Measurements from ENCODE around the gene GRID1.
"Not testable (repeated sequence)": the region's sequence is repeated elsewhere in the genome, so short reads cannot be mapped to it uniquely, and the experiment has no call there.

Gene GRID1

GRCh38 chr10:86033581-86033980, 333.0 kb downstream of the GRID1 start:
- Histone ChIP-seq H3K27ac (no peak overlapping the region), H3K27me3 (no peaks in the 10 kb centered on the region), H3K4me1 (ENCODE audit: control insufficient read depth in 1 of 2, insufficient read depth in 1 of 2, low read depth in 1 of 2, low read length in 1 of 2) (no peaks in the 10 kb centered on the region), H3K4me3 (ENCODE audit: low read depth in 1 of 2, low read length in 1 of 2) (no peak overlapping the region), H3K36me3 (no peaks in the 10 kb centered on the region), H3K9me3 (no peaks in the 10 kb centered on the region)
- no peak for TF ChIP-seq CTCF (IDR thresholded peaks at IDR 0.05)

DNA sequence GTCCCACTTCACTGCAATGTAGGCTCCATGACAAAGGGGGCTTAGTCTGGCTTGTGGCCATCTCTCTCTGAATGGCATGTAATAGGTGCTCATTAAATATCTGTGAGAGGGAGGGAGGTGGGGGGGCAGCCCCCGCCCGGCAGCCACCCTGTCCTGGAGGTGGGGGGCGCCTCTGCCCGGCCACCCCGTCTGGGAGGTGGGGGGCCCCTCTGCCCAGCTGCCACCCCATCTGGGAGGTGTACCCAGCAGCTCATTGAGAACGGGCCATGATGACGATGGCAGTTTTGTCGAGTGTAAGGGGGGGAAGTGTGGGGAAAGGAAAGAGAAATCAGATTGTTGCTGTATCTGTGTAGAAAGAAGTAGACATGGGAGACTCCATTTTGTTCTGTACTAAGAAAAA, 334.5 kb downstream of the GRID1 start:
- H3K27me3 ChIP-seq; H3K27ac ChIP-seq; H3K9me3 ChIP-seq; H3K36me3 ChIP-seq; H3K4me3 ChIP-seq (ENCODE audit: low read depth in 1 of 2, low read length in 1 of 2); H3K4me1 ChIP-seq (ENCODE audit: control insufficient read depth in 1 of 2, insufficient read depth in 1 of 2, low read depth in 1 of 2, low read length in 1 of 2): not testable (repeated sequence)

DNA sequence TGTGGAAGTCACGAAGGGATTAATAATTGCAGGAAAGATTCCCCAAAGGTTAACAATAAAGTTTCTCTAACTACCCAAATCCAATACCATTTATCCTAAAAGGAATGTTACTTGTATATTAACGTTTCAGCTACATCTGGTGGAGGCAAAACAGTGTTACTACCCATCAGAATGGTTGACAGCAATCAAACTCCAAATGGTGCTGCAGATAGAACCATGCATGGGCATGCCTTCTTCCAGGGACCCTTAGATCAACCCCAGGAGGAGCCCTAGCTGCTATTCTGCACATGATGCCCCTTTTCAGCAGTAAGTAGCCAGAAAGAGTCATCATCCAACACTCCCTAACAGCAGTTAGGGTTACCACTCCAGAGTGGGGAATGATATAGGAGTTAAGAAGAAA, 336.3 kb downstream of the GRID1 start:
- Histone ChIP-seq H3K4me3 (ENCODE audit: low read depth in 1 of 2, low read length in 1 of 2) (no peak overlapping the region), H3K27ac (no peak overlapping the region)

DNA sequence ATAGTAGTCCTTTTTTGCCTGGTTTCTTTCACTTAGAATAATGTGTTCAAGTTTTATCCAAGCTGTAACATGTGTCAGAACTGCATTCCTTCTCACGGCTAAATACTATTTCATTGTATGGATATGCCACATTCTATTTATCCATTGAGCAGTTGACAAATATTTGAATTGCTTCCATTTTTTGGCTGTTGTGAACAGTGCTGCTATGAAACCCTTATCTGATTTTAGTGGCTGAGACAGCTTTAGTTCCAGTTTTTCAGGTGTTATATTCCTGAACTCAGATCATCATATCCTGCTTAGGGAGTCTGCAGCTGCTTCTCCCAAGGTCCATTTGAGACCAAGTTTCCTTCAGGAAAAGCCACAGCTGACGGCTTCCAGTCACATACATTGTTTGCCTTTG, 339.2 kb downstream of the GRID1 start:
- H3K36me3 ChIP-seq = no peaks in the 10 kb centered on the region
- no peak for TF ChIP-seq CTCF (IDR thresholded peaks at IDR 0.05)
- H3K4me1 ChIP-seq (ENCODE audit: control insufficient read depth in 1 of 2, insufficient read depth in 1 of 2, low read depth in 1 of 2, low read length in 1 of 2) = no peaks in the 10 kb centered on the region
- H3K27me3 ChIP-seq = no peaks in the 10 kb centered on the region
- H3K27ac ChIP-seq = no peak overlapping the region
- H3K9me3 ChIP-seq = no peaks in the 10 kb centered on the region
- no peak overlapping the region for H3K4me3 ChIP-seq (ENCODE audit: low read depth in 1 of 2, low read length in 1 of 2)

More for the DNA sequence above, 336.3 kb downstream of the GRID1 start:
- no peaks in the 10 kb centered on the region for H3K27me3 ChIP-seq
- TF ChIP-seq CTCF (IDR thresholded peaks at IDR 0.05) = no peak
- no peaks in the 10 kb centered on the region for H3K36me3 ChIP-seq
- H3K9me3 ChIP-seq = no peaks in the 10 kb centered on the region
- H3K4me1 ChIP-seq (ENCODE audit: control insufficient read depth in 1 of 2, insufficient read depth in 1 of 2, low read depth in 1 of 2, low read length in 1 of 2) = no peaks in the 10 kb centered on the region

- H3K4me3 ChIP-seq (ENCODE audit: low read depth in 1 of 2, low read length in 1 of 2) = no peak overlapping the region
- no peak for TF ChIP-seq CTCF (IDR thresholded peaks at IDR 0.05)
- no peaks in the 10 kb centered on the region for H3K4me1 ChIP-seq (ENCODE audit: control insufficient read depth in 1 of 2, insufficient read depth in 1 of 2, low read depth in 1 of 2, low read length in 1 of 2)
- no peaks in the 10 kb centered on the region for H3K36me3 ChIP-seq
- H3K9me3 ChIP-seq = no peaks in the 10 kb centered on the region
- no peaks in the 10 kb centered on the region for H3K27me3 ChIP-seq
- no peak overlapping the region for H3K27ac ChIP-seq
Measured at GRCh38 chr10:86025509-86025908, 341.1 kb downstream of the GRID1 start.

DNA sequence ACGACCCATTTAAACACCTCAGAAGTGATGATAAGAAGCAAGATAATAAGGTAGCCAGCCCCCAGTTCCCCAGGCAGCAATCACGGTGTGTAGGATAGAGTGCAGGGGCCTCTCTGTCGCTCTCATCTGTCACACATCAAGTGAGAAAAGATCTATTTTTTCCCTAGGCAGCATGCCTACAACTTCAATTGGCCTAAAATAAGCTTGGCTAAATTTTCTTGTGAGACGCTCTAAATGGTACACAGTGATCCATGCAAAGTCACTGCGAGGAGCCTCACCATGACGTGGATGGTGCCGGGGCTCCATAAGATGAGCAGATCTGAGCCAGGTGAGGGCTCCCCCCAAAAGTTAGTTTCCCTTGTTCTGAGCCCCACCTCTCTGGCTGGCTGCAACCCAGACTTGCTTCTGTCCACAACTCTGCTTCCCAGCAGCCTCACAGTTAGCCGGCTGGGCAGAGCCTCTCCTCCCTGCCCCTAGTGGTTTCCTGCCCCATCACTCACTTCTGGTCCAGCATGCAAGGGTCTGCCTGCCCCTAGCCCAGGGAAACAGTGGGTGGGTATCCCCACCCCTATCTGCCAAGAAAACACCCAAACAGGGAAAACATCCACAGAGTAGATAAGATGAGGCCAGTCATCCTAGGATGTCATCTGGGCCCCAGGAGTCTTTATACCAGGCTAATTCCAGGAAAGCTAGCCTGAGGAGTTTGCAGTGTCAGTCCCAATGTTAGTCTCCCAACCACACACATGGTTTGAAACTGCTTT, 342.1 kb downstream of the GRID1 start:
- Histone ChIP-seq H3K4me1 (ENCODE audit: control insufficient read depth in 1 of 2, insufficient read depth in 1 of 2, low read depth in 1 of 2, low read length in 1 of 2) (no peaks in the 10 kb centered on the region), H3K27ac (no peak overlapping the region), H3K36me3 (no peaks in the 10 kb centered on the region), H3K27me3 (no peaks in the 10 kb centered on the region), H3K9me3 (no peaks in the 10 kb centered on the region), H3K4me3 (ENCODE audit: low read depth in 1 of 2, low read length in 1 of 2) (no peak overlapping the region)
- no peak for TF ChIP-seq CTCF (IDR thresholded peaks at IDR 0.05)
